Activated CD4-positive, CD25-positive, alpha-beta regulatory T cell treated with anti-CD3 and anti-CD28 coated beads, Interleukin-2, amount 50 U/mL, for 16 hours (primary cell): ENCODE measurements around the gene PITRM1.
"Not testable (repeated sequence)": the region's sequence is repeated elsewhere in the genome, so short reads cannot be mapped to it uniquely, and the experiment has no call there.

Experiments
- DNase-seq: peaks from one replicate; pipeline ENCODE4 v3.0.0-alpha.2; 2020; ENCODE audit warnings: low read depth, low spot score

PITRM1 gene

GRCh38 chr10:3123571-3124411 is 48.8 kb downstream of the PITRM1 start:
- no peak for DNase-seq

- DNase-seq: no peak
Measured at GRCh38 chr10:3122486-3123205, 49.9 kb downstream of the PITRM1 start.

GRCh38 chr10:3122034-3122433 is 50.5 kb downstream of the PITRM1 start:
- no peak for DNase-seq

- no peak for DNase-seq
Measured at GRCh38 chr10:3119796-3120459, 52.7 kb downstream of the PITRM1 start.

GRCh38 chr10:3118641-3119091 is 53.9 kb downstream of the PITRM1 start:
- no peak for DNase-seq

GRCh38 chr10:3117486-3117885 is 55.1 kb downstream of the PITRM1 start:
- DNase-seq: no peak

GRCh38 chr10:3116508-3117100 is 56.0 kb downstream of the PITRM1 start:
- DNase-seq: no peak

- no peak for DNase-seq
Measured at GRCh38 chr10:3115685-3116084, 56.9 kb downstream of the PITRM1 start.

GRCh38 chr10:3113343-3113720 is 59.2 kb downstream of the PITRM1 start:
- no peak for DNase-seq

- no peak for DNase-seq
Measured at GRCh38 chr10:3111621-3112163, 60.9 kb downstream of the PITRM1 start.

- no peak for DNase-seq
Measured at GRCh38 chr10:3110782-3111620, 61.6 kb downstream of the PITRM1 start.

GRCh38 chr10:3109633-3110032 is 62.9 kb downstream of the PITRM1 start:
- DNase-seq: no peak

- DNase-seq: no peak
Measured at GRCh38 chr10:3109196-3109595, 63.4 kb downstream of the PITRM1 start.

GRCh38 chr10:3108575-3109105 is 63.9 kb downstream of the PITRM1 start:
- no peak for DNase-seq

GRCh38 chr10:3108033-3108432 is 64.5 kb downstream of the PITRM1 start:
- no peak for DNase-seq

- no peak for DNase-seq
Measured at GRCh38 chr10:3107426-3107961, 65.1 kb downstream of the PITRM1 start.

- DNase-seq: no peak
Measured at GRCh38 chr10:3106928-3107425, 65.6 kb downstream of the PITRM1 start.

GRCh38 chr10:3106328-3106727 is 66.3 kb downstream of the PITRM1 start:
- DNase-seq: not testable (repeated sequence)

GRCh38 chr10:3105905-3106304 is 66.7 kb downstream of the PITRM1 start:
- no peak for DNase-seq

GRCh38 chr10:3105166-3105565 is 67.4 kb downstream of the PITRM1 start:
- no peak for DNase-seq
